HuH-7 (cell line): ENCODE measurements around the gene QDPR.
"Not testable (repeated sequence)": the region's sequence is repeated elsewhere in the genome, so short reads cannot be mapped to it uniquely, and the experiment has no call there.

Experiments used
- DNase-seq: peaks from one replicate; pipeline ENCODE4 v3.0.0; 2011; ENCODE audit warnings: low spot score

QDPR gene

GRCh38 chr4:17491196-17491595, 20.7 kb downstream of the QDPR start:
- DNase-seq: no peak

GRCh38 chr4:17490575-17491059, 21.3 kb downstream of the QDPR start:
- peak; percentile 61 for DNase-seq

GRCh38 chr4:17489721-17490120, 22.2 kb downstream of the QDPR start:
- DNase-seq: no peak

DNA sequence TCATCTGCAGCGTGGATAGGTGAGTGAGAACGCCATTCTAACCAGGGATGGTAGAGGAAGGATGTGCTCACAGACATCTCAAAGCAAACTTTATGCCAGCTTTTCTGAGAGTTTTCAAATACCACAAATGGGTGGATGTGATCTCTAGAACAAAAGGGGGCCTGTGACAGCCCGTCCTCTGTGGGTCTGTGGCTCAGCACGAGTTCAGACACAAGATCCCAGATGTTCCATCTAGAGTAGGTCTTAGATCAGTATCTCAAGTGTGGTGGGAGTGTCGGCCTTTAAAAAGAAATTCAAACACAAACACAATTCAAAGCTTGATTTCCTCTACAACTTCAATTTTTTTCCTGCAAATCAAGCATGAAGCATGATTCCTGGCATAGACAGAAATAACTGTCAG, 22.8 kb downstream of the QDPR start:
- no peak for DNase-seq

GRCh38 chr4:17482716-17483115, 29.2 kb downstream of the QDPR start:
- DNase-seq: no peak

GRCh38 chr4:17480955-17481354, 30.9 kb downstream of the QDPR start:
- DNase-seq: peak; percentile 34

DNA sequence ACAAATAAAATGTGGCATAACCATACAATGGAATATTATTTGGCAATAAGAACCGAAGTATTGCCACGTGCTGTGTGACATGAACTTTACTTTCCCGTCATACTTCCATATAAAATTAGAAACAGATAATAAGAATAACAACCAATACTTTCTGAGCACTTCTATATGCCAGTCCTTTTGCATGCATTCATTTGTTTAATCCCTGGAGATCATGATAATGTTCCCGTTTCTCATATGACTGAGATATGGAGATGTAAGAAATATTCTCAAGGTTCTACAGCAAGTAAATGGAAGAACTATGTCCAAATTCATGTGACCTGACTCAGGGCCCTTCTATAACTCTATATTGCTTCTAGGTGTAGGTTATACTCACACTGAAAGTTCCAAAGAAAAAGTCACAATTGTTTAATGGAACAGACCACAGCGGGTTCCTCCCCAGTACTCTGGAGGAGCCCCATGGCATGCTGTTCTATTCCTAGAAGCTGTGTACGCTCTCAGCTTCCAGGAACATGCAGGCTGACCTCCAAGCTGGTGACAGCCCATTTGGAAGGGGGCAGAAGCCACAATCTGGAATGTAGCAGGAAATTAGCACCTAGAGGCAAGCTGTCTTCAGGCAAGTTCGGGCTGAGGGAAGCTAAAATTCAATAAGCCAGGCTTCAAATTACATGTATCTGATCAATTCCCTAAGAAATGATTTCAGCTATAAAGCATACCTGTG, 31.5 kb downstream of the QDPR start:
- no peak for DNase-seq

DNA sequence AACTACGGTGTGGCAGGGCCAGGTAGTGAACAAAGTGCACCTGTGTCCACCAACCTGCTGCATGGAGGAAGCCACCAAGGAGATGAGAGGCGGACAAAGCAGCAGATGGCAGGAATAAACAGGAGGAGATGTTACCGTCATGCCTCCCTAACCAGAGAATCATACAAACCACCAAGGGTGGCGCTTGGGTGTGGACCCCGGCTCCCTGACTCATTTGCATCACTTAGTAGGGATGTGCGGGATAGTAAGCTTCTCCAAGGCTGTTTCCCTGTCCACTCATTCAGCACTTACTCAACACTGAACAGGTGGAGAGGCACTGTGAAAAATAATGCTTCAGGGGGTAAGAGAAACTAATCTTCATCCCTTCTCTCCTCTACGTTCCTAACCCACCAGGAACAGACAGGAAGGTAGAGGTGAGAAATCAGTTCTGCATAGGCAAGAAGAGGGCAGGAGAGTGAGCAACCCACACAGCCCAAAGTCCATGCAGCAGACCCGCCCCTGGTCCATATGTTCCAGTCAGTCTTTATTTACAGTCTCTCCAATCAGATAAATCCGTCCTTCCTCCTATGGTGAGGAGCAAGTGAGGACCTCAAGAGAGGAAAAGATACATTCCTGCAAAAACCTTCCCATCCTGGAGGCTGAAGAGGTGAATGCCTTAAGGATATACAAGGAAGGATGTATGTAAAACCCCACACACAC, 34.0 kb downstream of the QDPR start:
- DNase-seq: no peak

GRCh38 chr4:17476853-17477252, 35.0 kb downstream of the QDPR start:
- DNase-seq: no peak

- DNase-seq: no peak
These were observed 36.4 kb downstream of the QDPR start for GRCh38 chr4:17475481-17475880.

GRCh38 chr4:17469931-17470674, 41.8 kb downstream of the QDPR start:
- DNase-seq: no peak

- DNase-seq: peak; percentile 49
These were observed 43.2 kb downstream of the QDPR start for GRCh38 chr4:17468619-17469221.

DNA sequence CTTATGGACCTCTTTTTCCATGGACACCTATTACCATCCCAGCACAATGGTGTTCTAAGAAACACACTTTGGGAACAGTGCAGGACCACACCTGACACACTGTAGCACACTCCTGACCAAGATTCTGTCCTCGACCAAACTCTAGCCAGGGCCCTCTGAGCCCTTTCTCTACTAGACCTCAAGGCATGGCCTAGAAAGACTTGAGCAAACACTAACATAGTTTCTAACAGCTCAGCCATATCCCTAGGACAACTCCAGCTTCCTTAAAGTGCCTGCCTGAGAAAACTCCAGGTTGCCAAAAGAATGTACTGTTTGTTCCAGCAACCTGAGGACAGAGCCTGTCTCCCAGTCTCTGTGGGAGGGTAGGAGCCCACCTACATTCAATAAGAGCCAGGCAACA, 48.3 kb downstream of the QDPR start:
- DNase-seq: no peak

GRCh38 chr4:17450269-17450804, 61.6 kb downstream of the QDPR start:
- DNase-seq: no peak

GRCh38 chr4:17448689-17449088, 63.2 kb downstream of the QDPR start:
- no peak for DNase-seq

DNA sequence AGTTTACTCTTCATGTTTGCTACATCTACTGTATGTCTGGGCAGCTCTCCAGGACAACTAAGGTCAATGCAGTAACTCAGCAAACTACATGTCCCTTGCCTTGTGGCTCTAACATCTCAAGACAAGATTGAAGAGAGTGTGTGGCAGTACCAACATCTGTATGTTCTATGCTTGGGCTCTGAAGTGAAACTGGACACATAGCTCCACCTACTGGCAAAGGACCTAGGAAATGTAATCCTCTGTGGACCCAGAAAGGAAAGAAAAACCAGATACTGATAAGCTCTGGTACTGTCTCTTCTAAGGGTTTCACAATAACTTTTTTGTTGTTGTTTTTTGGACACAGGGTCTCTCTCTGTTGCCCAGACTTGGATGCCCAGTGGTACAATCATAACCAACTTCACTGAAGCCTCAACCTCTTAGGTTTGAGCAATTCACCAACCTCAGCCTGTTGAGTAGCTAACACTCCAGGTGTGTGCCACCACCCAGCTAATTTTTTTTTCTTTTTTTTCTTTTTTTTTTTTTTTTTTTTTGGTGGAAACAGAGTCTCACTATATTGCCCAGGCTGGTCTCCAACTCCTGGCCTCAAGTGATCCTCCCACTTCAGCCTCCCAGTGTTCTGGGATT, 64.1 kb downstream of the QDPR start:
- peak; percentile 73 for DNase-seq

DNA sequence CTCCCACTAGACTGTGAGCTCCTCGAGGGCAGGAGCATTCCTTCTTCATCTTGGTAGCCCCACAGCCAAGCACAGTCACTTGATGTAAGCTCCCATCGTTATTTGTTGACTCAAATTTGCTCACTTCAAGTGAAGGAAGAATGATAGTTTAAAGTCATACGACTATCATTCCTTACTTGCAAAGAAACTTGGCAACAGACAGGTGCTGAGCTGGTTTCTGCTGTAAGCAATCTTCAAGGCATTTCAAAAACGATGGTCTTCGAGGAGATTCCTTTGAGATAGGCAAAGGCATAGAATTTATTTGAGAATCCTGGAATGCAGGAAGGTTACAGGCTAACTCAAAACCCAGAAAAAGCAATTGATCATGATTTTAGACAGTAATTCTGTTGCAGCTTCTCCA, 64.8 kb downstream of the QDPR start:
- DNase-seq: no peak

- not testable (repeated sequence) for DNase-seq
These were observed 69.4 kb downstream of the QDPR start for GRCh38 chr4:17442477-17442876.

DNA sequence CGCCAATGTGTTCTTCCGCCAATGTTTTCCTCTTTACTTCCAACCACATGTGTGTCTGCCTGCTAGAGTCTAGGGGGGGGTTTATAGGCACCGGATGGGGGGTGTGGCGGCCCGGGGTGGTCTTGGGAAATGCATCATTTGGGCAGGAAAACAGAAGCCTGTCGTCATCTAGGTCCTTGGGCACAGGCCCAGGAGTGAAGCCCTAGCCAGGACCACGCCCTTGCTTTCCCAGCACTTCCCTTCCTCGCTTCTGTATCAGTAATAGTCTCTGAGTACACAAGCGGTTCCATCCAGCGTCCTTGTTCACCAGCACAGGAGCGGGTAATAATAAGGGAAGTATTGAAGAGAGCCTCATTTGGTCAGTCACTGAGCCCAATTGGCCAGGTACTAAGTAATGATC, 74.5 kb downstream of the QDPR start:
- no peak for DNase-seq

GRCh38 chr4:17436750-17437090, 75.2 kb downstream of the QDPR start:
- no peak for DNase-seq
